GM12892 (cell line): ENCODE measurements around the gene OR52A1.
A peak's percentile ranks its signal among the peaks of the same experiment; 100 is the strongest.
"Not testable (repeated sequence)": the region's sequence is repeated elsewhere in the genome, so short reads cannot be mapped to it uniquely, and the experiment has no call there.

Experiments
- DNase-seq: peaks from one replicate; pipeline ENCODE4 v3.0.0; 2011; ENCODE audit not compliant: insufficient read length
- FAIRE-seq: peaks from 2 replicates; lab custom pipeline; 2011; peaks lifted over from hg19 to GRCh38; lab: Jason Lieb, UNC
- POLR2A ChIP-seq: IDR thresholded peaks from 2 replicates; pipeline ENCODE4 v1.6.1; 2011; ENCODE audit warnings: low read depth, low read length, control low read depth
- POLR2AphosphoS5 ChIP-seq: IDR thresholded peaks from 2 replicates; pipeline ENCODE4 v1.6.1; 2011; ENCODE audit warnings: low read depth, low read length, control low read depth
- TAF1 ChIP-seq: IDR thresholded peaks from 2 replicates; pipeline ENCODE4 v1.6.1; 2011; ENCODE audit warnings: low read depth, mild to moderate bottlenecking, control low read depth, low read length, borderline replicate concordance

Gene OR52A1

GRCh38 chr11:5159806-5160205 is 5.2 kb upstream of the OR52A1 start:
- FAIRE-seq (no peak), DNase-seq (no peak)
- TF ChIP-seq TAF1 (no peak), POLR2AphosphoS5 (no peak), POLR2A (no peak)

GRCh38 chr11:5153574-5154431 is 754 bp downstream of the OR52A1 start:
- FAIRE-seq (no peak), DNase-seq (no peak)
- TF ChIP-seq POLR2AphosphoS5 (no peak), POLR2A (no peak), TAF1 (no peak)

DNA sequence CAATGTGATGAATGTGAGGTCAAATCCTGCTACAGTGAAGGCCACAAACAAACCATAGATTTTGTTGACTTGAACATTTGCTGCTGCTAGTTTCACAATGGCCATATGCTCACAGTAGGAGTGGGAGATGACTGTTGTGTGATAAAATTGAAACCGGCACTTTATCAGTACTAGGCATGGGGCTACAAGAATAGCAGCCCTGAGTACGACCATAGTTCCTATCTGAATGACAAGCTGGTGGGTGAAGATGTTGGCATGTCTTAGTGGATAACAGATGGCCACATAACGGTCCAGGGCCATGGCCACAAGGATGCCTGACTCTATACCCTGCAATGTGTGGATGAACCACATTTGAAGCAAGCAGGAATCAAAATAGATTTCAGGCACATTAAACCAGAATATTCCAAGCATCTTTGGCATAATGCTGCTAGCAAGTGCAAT is 2.8 kb downstream of the OR52A1 start:
- DNase-seq (no peak), FAIRE-seq (no peak)
- TF ChIP-seq POLR2A (no peak), POLR2AphosphoS5 (no peak), TAF1 (no peak)

DNA sequence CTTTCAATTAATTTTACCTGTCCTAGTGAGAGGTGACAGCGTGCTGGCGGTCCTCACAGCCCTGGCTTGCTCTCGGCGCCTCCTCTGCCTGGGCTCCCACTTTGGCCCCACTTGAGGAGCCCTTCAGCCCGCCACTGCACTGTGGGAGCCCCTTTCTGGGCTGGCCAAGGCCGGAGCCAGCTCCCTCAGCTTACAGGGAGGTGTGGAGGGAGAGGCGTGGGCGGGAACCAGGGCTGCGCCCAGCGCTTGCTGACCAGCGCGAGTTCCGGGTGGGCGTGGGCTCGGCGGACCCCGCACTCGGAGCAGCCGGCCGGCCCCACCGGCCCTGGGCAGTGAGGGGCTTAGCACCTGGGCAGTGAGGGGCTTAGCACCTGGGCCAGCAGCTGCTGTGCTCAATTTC is 10.4 kb downstream of the OR52A1 start:
- not testable (repeated sequence) for DNase-seq, FAIRE-seq

DNA sequence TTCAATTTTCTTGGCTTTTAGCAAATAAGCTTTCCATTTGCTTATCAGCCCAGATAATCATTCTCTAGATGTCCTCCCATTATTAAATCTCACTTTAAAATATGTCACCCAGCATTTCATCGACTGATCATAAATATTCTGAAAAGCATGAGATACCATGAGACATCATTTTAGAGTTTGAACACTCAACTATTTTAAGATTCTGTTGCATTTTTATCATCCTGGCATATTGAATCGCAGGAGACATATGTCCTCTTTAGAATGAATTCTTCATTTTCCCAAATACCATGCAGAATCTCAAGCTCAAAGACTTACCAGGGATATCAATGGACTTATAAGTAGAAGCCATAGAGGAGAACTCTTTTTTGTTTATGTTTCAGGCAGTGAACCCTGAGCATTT is 16.6 kb downstream of the OR52A1 start, which contains the start of gene OR52A5:
TSS of gene OR52A5 (minus strand) at position 361 of the 400 bp plus-strand sequence. CDS start 5,714 bp downstream, outside the sequence.
- TF ChIP-seq TAF1 (no peak), POLR2AphosphoS5 (no peak), POLR2A (no peak)
- no peak for FAIRE-seq
- DNase-seq, result no peak

GRCh38 chr11:5137014-5137413 is 17.5 kb downstream of the OR52A1 start:
- TF ChIP-seq POLR2A, result no peak
- no peak for TF ChIP-seq POLR2AphosphoS5
- TF ChIP-seq TAF1, result no peak
- DNase-seq (no peak), FAIRE-seq (no peak)

DNA sequence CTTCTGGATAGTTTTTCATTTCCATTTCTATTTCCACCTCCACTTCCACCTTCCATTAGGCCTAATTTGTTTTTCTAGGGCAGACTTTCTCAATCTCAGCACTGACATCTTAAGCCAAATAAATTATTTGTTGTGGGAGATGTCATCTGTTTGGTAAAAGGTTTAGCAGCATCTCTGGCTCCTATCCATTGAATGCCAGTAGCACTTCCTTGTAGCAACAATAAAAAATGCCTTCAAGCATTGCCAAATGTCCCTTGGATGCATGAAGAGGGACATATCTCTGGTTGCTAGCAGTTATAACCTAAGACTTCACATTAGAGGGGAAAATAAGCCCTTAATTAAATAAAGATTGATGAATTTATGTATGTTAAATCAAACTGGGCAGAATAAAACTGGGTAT is 18.3 kb downstream of the OR52A1 start:
- FAIRE-seq (no peak), DNase-seq (no peak)
- TF ChIP-seq TAF1 (no peak), POLR2A (no peak), POLR2AphosphoS5 (no peak)

- peak; percentile 51 for FAIRE-seq
These were observed 22.8 kb downstream of the OR52A1 start for GRCh38 chr11:5131584-5132335.

GRCh38 chr11:5129457-5129877 is 25.1 kb downstream of the OR52A1 start:
- no peak for FAIRE-seq

More at GRCh38 chr11:5131584-5132335, 22.8 kb downstream of the OR52A1 start:
- TF ChIP-seq POLR2A, result no peak
- TF ChIP-seq TAF1, result no peak
- TF ChIP-seq POLR2AphosphoS5, result no peak
- no peak for DNase-seq

GRCh38 chr11:5124891-5125620 is 29.5 kb downstream of the OR52A1 start:
- TF ChIP-seq TAF1 (no peak), POLR2AphosphoS5 (no peak), POLR2A (no peak)
- FAIRE-seq (no peak), DNase-seq (no peak)

More at GRCh38 chr11:5129457-5129877, 25.1 kb downstream of the OR52A1 start:
- DNase-seq, result no peak
- TF ChIP-seq TAF1 (no peak), POLR2A (no peak), POLR2AphosphoS5 (no peak)
